ENCODE measurements around the gene USP37.

USP37 gene

DNA sequence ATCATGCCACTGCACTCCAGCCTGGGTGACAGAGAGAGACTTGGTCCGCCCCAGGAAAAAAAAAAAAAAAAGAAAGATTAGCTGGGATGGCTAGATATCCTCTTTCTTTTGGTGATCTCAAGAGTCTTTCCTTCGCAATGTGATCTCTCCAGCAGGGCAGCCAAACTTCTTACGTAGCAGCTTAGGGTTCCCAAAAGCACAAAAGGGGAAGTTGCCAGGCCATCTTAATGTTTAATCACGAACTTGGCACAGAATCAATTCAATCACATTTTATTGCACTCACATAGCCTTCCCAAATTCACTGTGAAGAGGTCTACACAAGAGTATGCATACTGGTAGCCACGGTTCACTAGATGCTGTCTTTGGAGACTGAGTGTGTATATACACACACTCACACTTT, 96.2 kb downstream of the USP37 start:
- DNase-seq, result no peak

DNA sequence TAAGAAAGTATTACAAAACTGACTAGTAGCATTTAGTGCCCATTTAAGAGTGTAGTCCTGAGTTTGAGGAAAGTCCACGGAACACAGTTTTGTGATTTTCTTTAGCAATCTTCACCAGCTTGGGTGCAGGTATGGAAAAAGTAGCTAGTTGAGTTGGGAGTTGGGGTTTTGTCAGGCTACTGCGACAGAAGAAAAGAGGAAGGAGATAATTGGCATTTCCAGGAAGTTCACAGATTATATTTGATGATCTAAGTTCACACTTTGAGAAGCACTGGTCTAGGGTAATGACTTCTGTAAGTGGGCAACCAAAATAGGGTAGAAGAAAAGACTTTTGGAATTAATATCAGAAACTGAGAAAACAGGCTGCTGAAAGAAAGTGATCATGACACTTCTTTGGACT, 97.1 kb downstream of the USP37 start:
- no peak for DNase-seq

DNA sequence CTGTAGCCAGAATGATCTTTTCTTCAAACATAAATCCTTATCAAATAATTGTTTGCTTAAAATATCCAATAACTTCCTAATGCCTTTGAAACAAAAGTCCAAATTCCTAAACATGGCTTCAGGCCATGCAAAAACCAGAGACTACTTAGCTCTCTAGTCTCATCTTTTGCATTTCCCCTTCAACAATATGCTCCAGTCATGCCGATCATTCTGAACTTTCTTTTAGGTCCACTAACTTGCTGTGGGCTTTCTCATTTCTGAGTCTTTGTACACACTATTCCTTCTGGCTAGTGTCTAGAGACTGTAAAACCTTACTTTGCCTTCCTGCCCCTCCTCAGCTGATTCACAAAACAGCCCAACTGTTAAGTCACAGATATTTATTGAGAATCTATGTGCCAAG, 97.7 kb downstream of the USP37 start:
- no peak for DNase-seq

DNA sequence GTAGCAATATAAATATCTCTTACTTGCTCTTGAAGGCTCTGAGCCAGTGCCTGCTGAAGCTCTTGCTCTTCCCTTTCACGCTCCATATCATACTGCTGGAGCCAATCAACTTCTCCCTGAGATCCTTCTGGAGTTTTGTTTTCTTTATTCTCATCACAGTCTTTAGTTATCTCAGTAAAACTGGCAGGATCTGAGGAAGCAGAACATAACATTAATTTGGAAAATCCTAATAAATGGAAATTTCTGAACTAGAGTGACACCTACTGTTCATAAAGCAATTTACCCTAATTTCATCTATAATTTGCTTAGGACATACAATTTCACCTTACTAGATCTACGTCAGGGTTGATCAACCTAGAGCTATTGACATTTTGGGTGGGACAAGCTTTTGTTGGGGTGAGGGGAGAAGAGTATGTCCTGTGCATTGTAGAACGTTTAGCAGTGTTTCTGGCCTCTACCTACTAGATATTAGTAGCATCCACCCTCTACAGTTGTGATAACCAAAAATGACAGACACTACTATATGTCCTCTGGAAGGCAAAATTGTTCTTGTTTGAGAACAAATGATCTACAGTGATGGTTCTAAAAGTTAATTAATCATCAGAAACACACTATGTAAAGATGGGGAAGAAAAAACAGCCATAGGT, 102.0 kb downstream of the USP37 start:
- no peak for DNase-seq

DNA sequence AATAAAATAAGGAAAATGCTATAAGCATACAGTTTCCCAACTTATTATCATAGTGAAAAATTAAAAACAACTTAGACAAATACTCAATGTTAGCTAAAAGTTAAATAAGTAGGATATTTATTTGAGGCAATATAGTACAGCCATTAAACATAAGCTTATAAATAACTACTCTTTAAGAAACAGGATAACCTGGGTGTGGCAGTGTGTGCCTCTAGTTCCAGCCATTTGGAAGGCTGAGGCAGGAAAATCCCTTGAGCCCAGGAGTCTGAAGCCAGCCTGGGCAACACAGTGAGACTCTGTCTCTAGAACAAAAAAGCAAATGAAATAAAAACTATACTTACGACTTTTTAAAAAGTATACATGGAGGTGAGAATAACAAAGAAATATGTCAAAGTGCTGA, 109.6 kb downstream of the USP37 start:
- no peak for DNase-seq

DNA sequence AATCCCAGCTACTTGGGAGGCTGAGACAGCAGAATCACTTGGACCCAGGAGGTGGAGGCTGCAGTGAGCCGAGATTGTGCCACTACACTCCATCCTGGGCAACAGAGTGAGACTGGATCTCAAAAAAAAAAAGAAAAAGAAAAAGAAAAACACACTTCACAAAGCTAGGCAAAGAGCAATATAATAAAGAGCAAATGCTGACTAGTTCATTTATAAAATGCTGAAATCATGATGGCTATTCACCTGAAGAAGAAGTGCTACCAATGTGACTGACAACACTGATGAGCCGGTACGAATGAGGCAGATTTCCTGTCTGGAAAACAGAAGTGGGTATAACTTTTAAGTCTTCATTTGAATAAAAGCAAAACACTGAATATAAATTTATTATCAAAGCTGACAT, 111.3 kb downstream of the USP37 start:
- no peak for DNase-seq

DNA sequence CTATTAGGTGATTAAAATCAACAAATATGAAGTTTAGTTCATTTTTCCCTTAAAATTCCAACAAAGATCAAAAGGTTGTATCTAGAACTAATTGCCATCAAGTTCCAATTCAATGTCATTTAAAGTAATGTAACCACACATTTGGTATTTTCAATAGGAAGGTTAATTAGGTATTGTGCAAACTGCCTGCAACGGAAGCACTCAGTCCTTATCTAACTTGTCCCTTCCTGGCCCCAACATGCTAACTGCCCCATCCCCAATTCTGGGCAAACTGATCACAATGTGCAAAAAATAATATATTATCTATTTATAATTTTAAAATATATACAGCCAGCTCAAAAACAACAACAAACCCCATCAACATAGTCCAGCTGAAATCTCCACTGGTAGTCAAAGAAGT, 116.1 kb downstream of the USP37 start:
- no peak for DNase-seq

DNA sequence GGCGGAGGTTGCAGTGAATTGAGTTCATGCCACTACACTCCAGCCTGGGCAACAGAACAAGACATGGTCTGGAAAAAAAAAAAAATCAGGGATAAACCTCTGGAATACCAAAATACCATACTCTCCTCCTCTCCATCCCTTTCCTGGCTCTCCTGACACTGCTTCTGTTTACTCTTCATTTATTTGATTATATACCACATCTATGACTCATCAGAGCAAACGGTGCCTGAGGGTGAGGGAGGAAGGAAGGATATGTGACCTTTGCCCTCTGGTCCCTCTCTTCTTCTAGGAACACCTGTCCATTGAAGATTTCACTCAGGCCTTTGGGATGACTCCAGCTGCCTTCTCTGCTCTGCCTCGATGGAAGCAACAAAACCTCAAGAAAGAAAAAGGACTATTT, 119.2 kb downstream of the USP37 start:
- DNase-seq, result no peak

DNA sequence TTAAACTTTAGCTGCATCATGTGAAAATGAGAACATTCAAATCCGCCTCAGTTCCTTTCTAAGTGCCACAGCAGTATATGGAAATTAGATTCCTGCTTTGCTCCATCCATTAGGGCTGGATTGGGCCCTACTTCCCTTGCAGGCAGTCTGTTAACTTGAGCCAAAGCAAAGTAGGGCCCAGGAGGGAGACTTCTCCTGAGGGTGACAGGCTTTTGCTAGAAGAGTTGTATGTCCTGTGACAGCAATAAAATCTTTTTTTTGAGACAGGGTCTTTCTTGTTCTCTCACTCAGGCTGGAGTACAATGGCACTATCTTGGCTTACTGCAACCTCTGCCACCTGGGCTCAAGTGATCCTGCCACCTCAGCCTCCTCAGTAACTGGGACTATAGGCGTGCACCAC, 121.1 kb downstream of the USP37 start:
- DNase-seq, result no peak

DNA sequence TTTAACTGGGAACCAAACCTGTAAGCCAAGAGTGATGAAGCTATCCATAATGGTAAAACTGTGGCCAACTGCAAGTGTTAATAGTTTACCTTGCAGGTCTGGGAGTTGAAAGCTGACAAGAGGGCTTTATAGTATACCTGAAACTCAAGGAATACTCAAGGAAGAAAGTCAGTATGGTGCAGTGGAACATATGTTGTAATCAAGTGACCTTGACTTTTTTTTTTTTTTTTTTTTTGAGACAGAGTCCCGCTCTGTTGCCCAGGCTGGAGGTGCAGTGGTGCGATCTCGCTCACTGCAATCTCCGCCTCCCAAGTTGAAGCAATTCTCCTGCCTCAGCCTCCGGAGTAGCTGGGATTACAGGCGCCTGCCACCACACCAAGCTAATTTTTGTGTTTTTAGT, 121.6 kb downstream of the USP37 start:
- DNase-seq, result no peak

DNA sequence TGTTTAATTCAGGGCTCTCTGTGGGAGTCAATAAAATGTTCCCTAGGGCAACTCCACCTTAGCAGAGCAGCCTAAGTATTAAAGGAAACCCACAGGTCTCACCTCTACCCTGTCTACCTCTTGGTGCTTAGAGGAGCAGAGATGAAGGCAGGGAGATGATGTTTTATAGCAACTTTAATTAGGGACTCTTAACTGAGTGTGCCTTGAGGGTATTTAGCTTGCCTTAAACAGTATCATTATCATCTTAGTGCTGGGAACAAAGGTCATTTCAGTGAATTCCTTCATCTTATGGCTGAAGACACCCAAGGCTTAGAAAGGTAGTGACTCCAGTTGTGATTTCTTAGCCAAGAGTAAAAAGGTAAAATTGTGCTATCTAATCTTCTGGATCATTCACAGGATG, 122.5 kb downstream of the USP37 start:
- DNase-seq, result no peak

DNA sequence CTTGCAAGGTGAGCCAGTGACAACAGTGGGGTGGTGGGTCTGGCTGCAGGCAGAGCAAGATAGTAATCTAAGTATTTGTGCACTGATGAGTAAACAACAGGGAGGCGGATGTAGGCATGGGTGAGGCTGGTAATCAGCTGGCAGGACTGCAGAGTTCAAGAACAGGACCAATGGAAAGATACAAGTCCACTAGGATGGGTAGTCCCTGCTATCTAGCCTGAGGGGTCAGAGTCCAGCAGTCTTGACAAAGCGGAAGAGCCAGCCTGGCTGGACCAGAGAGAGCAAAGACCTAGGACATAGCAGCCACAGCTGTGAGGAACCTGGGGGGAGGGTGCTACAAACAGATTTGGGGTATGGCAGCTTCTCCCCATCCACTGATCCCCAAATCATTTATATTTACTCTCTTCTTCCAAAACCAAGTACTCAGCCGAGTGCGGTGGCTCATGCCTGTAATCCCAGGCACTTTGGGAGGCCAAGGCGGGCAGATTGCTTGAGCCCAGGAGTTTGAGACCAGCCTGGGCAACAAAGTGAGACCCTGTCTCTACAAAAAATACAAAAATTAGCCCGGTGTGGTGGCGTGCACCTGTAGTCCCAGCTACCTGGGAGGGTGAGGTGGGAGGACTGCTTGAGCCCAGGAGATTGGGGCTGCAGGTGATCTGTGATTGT, 123.3 kb downstream of the USP37 start:
- no peak for DNase-seq

DNA sequence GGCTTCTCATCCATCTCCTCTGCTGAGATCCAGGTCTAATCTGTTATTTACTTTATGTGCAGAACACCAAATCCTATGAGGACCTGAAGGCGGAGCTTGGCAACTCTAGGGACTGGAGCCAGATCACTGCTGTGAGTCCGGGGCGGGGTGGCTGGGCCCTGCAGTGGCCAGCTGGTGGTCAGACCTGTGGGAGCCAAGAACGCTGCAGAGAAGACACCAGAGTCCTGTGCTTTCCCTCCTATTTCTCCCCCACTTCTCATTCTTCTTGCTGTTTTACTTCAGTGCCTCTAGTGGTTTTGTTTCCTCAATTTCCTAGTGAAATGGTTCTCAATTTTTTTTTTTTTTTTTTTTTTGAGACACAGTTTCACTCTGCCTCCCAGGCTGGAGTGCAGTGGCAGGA, 129.6 kb downstream of the USP37 start:
- no peak for DNase-seq

DNA sequence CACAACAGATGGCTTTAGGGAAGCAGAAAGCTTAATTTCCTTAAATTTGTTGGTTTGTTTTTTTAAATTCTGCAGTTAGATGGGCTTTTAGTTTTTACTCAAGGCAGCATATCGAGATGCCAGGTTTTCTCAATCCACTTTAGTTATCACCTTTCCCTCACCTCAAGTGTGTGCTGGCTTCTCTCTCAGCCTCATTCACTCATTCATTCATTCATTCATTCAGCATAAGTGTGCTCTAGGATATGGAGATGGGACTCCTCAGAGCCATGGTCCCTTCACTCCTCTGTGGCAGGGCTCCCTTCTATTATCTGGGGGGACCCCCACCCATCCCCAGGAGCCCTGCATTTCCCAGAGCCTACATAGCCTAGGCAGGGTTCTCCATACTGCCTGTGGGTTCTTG, 130.2 kb downstream of the USP37 start:
- DNase-seq, result no peak

DNA sequence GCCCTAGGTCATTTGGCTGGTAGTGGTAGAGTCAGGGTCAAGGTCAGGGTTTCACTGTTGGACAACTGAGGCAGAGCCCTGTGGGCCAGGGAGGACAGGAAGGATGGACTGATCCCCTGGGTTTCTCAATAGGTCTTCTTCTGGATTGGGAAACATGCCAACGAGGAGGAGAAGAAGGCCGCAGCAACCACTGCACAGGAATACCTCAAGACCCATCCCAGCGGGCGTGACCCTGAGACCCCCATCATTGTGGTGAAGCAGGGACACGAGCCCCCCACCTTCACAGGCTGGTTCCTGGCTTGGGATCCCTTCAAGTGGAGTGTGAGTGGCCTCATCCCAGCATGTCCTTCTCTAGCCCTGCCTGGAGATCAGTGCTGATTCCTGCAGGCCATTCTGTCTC, 131.2 kb downstream of the USP37 start:
- no peak for DNase-seq

DNA sequence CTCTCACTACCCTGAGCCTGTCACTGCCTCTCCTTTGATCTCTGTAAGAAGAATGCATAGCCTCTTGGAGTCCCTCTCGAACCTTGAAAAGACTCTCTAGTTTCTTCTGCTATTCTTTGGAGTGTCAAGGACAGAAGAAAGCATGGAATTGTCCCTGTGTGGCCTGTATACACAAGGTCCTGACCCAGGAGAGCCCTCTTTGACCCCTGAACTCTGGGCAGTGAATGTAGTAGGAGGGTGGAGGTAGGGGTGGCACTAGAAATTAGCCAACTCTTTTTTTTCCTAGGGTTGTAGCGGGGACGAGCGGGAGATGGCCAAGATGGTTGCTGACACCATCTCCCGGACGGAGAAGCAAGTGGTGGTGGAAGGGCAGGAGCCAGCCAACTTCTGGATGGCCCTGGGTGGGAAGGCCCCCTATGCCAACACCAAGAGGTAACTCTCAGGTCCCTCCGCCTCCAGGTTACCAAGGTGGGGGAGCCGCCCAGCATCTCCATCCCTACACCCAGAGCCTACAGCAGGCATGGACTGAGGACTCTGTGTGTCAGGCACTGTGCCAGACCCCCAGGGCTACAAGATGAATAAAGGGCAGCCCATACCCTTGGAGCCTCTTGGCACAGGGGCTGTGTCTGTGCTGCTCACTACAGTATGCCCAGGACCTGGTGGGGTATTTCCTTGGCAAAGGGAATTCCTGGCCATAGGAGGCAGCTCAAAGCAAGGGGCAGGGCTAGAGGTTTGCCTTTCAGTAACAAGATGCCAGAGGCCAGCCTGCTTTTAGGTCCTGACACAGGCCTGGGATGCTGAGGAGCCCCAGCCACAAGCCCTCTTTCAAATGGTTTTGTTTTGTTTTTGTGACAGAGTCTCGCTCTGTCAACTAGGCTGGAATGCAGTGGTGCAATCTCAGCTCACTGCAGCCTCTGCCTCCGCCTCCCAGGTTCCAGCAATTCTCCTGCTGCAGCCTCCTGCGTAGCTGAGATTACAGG, 132.9 kb downstream of the USP37 start:
- DNase-seq, result no peak

DNA sequence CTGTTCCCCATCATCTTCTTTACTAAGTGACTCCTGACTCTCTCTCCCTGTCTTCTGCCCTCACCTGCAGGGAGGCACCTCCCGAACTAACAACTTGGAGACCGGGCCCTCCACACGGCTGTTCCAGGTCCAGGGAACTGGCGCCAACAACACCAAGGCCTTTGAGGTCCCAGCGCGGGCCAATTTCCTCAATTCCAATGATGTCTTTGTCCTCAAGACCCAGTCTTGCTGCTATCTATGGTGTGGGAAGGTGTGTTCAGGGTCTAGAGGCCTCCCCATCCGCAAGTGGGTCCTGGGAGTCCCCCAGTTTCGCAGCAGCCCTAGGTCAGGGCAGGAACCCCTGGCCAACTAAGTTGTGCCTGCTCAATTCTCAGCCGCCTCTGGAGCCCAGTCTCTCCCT, 133.7 kb downstream of the USP37 start:
- DNase-seq, result no peak

DNA sequence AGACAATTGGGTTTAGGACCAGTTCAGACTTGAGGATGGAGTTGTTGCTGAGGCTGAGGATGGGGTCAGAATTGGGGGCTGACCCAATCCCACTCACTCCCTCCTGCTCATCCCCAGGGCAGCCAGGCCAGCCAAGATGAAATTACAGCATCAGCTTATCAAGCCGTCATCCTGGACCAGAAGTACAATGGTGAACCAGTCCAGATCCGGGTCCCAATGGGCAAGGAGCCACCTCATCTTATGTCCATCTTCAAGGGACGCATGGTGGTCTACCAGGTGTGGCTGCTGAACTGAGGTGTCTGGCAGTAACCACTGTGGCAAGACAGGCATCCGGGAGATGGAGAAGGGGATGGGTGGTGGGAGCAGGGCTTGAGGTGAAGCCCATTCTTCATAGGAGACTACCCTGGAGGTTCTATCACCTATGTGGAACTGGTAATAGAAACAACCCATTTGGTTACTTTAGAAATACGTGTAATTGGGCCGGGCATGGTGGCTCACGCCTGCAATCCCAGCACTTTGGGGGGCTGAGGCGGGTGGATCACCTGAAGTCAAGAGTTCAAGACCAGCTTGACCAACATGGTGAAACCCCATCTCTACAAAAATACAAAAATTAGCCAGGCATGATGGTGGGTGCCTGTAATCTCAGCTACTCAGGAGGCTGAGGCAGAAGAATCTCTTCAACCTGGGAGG, 135.3 kb downstream of the USP37 start:
- no peak for DNase-seq

DNA sequence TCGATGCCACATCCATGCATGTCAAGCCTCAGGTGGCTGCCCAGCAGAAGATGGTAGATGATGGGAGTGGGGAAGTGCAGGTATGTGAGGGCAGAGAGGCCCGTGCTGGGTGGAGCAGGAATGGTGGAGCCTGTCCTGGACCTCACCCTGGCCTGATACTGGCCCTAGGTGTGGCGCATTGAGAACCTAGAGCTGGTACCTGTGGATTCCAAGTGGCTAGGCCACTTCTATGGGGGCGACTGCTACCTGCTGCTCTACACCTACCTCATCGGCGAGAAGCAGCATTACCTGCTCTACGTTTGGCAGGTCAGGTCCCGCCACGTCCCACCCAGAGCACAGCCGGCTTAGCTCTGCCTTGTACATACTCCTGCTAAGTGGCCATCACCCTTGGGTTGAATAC, 136.3 kb downstream of the USP37 start:
- no peak for DNase-seq

DNA sequence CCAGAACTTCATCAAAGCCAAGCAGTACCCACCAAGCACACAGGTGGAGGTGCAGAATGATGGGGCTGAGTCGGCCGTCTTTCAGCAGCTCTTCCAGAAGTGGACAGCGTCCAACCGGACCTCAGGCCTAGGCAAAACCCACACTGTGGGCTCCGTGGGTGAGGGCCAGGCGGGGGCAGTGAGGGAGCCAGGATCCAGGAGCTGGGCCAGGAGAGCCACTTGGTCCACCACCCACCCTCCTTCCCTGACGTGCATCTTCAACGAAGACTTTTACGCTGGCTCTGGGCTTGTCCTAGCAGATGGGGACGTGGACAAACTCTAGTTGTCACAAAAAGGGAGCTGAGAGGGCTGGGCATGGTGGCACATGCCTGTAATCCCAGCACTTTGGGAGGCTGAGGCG, 137.4 kb downstream of the USP37 start:
- no peak for DNase-seq

DNA sequence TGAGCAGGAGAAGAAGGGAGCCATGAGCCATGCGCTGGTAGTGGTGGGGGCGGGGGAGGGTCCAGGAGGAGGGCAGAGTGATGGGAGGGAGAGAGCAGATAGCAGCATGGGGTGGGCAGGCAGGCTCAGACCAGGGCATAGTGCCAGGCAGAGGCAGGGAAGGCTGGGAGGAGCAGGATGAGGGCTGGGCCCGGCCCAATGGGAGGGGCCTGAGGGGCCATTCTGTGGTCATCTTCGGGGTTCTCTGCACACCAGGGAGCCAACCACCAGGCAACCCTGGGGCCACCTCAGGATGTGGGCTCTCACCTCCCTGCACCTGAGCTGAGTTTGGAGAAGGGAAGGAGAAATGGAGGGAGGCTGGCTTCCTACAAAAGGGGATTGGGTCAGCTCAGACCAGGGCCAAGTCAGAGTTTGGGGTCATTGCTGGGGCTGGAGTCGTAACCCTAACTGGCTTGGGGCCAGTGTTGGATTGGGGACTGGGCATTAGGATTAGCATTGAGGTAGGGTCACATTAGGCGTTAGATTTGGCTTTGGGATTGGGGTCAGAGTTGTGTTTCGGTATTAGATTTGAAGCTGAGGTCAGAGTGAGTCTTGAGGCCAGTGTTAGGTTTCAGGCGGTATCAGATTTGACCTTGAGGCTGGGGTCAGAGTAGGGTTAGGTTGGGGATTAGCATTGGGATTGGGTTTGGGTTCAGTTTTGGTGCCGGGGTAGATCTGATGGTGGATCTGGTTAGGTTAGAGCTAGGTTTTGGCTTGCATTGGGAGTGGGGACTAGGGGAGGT, 138.0 kb downstream of the USP37 start:
- no peak for DNase-seq

DNA sequence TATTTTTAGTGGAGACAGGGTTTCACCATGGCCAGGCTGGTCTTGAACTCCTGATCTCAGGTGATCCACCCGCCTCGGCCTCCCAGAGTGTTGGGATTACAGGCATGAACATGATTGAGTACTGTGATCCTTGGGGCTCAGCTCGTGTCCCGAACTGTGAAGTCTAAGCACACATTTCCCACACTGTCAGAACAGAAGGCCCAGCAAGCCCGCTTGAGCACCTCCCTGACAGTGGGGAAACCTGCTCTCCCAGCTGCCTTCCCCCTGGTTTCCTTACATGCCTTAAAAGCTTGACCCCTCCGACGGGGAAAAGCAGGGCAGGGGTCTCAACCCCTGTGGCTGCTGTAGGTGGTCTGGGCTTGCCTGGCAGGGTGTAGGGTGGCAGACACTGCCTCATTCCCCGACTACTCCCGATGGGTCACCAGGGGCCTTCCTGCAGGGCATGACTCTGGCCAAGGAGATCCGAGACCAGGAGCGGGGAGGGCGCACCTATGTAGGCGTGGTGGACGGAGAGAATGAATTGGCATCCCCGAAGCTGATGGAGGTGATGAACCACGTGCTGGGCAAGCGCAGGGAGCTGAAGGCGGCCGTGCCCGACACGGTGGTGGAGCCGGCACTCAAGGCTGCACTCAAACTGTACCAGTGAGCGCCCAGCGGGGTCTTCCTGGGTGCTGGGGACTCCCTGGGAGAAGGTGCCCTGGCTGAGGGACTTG, 139.1 kb downstream of the USP37 start:
- DNase-seq, result no peak
